ENCODE measurements around the gene ACSL3. TPM values are rescaled to one million over a fixed set of nuclear protein-coding genes. Genes with fewer than 3 reads are reported as not detected.
"Not testable (repeated sequence)": the region's sequence is repeated elsewhere in the genome, so short reads cannot be mapped to it uniquely, and the experiment has no call there.

ACSL3 gene
- total RNA-seq, 8 experiments from 2014 or later = 55.0 to 253 (median 94.8) TPM

- Histone ChIP-seq H3K4me3 (no peak overlapping the region), H3K4me1 (replicated peaks in 1 of 2) (peaks cover 14 to 18% of the 10 kb centered on the region in 2 donors), H3K27ac (peak overlapping the region in 1 of 2 donors; percentile 45)
- WGBS, 10 experiments = 84 to 100% (median 90%) methylated on average over 2 to 3 of the region's 3 CpGs; no CpG with 5 or more reads in 5 of the 10 experiments
- no peak for ATAC-seq (replicated peaks in 6 of 8)
- in situ Hi-C loops (cut with MboI; ENCODE audit: low pct_unique_long_range_greater_than_20kb in 2 of 9, low sequenced_read_pairs in 9 of 9, unreplicated experiment in 9 of 9) = loop anchor here in 1 of 9 experiments (25.0 kb wide), 1 partner anchor 804 kb away; no protein-coding TSS in a partner anchor
Observed at GRCh38 chr2:222982909-222983265, 122.1 kb downstream of the ACSL3 start.

DNA sequence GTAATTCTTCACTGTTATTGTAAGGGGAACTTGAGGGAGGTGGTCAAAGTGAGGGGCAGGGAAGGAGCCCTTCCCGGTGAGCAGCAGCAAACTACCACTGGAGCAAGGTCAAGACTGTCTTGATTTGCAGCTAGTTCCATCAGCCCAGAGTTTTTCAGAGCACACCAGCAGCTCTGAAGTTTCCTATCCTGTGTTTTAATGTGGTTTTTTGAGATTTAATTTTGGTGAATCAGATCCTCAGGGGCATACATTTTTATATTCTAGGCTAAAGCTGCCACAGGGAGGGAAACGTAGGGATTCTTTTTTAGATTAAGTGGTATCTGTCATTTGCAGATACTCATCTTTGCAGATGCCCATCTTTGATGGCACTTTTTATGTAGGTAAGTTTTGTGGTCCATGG lies 124.1 kb downstream of the ACSL3 start:
- peaks cover 14 to 18% of the 10 kb centered on the region in 2 donors for H3K4me1 ChIP-seq (replicated peaks in 1 of 2)
- no peak overlapping the region for H3K4me3 ChIP-seq
- ATAC-seq (replicated peaks in 6 of 8) = no peak
- in situ Hi-C loops (cut with MboI; ENCODE audit: low pct_unique_long_range_greater_than_20kb in 2 of 9, low sequenced_read_pairs in 9 of 9, unreplicated experiment in 9 of 9) = loop anchor here in 1 of 9 experiments (25.0 kb wide), 1 partner anchor 802 kb away; no protein-coding TSS in a partner anchor
- H3K27ac ChIP-seq = no peak overlapping the region
- WGBS, 10 experiments = 64 to 100% (median 78%) methylated on average over 1 to 2 of the region's 2 CpGs; no CpG with 5 or more reads in 3 of the 10 experiments

DNA sequence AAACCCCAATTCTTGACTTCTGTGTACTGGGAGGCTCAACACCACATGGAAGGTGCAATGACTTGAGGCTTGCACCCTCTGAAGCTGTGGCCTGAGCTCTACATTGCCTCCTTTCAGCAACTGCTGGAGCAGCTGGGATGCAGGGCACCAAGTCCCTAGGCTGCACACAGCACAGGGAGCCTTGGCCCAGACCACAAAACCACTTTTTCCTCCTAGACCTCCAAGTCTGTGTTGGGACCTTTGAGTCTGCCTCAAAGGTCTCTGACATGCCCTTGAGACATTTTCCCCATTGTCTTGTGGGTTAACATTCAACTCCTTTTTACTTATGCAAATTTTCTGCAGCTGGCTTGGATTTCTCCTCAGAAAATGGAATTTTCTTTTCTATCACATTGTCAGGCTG lies 128.6 kb downstream of the ACSL3 start:
- no peak for ATAC-seq (replicated peaks in 6 of 8)
- in situ Hi-C loops (cut with MboI; ENCODE audit: low pct_unique_long_range_greater_than_20kb in 2 of 9, low sequenced_read_pairs in 9 of 9, unreplicated experiment in 9 of 9) = loop anchor here in 1 of 9 experiments (25.0 kb wide), 1 partner anchor 798 kb away; no protein-coding TSS in a partner anchor

DNA sequence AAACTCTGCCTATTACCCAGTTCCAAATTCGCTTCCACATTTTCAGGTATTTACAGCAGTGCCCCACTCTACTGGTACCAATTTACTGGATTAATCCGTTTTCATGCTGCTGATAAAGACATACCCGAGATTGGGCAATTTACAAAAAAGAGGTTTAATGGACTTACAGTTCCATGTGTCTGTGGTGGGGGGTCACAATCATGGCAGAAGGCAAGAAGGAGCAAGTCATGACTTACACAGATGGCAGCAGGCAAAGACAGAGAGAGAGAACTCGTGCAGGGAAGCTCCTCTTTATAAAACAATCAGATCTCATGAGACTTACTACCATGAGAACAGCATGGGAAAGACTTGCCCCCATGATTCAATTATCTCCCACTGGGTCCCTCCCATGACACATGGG lies 129.4 kb downstream of the ACSL3 start:
- in situ Hi-C loops (cut with MboI; ENCODE audit: low pct_unique_long_range_greater_than_20kb in 2 of 9, low sequenced_read_pairs in 9 of 9, unreplicated experiment in 9 of 9) = loop anchor here in 1 of 9 experiments (25.0 kb wide), 1 partner anchor 797 kb away; no protein-coding TSS in a partner anchor
- not testable (repeated sequence) for H3K4me3 ChIP-seq; ATAC-seq (replicated peaks in 6 of 8); H3K27ac ChIP-seq
- H3K4me1 ChIP-seq (replicated peaks in 1 of 2) = peaks cover 11 to 17% of the 10 kb centered on the region in 2 donors
- 53 to 92% (median 75%) methylated on average over 1 to 4 of the region's 4 CpGs; no CpG with 5 or more reads in 1 of the 10 experiments for WGBS, 10 experiments

More for the DNA sequence above, 128.6 kb downstream of the ACSL3 start:
- no peak overlapping the region for H3K4me3 ChIP-seq
- peaks cover 7 to 9% of the 10 kb centered on the region in 2 donors for H3K4me1 ChIP-seq (replicated peaks in 1 of 2)
- no peak overlapping the region for H3K27ac ChIP-seq

DNA sequence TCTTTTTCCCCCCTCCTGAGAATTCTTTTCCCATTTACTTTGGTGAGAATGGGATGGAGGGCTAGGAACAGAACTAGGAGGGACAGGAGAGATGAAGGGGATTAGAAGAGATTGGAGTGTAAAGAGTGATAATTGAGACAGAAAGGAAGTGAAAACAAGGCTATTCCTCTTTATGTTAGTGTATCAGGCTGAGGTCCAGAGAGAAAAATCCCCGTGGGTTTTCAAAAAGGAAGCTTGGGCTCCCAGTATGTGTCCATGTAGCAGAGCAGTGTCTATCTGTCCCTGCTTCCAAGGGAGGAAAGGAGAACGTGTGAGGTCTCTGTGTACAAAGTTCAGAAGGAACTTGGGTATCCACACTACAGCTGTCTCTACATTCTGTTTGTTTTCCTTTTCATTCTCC lies 131.3 kb downstream of the ACSL3 start:
- in situ Hi-C loops (cut with MboI; ENCODE audit: low pct_unique_long_range_greater_than_20kb in 2 of 9, low sequenced_read_pairs in 9 of 9, unreplicated experiment in 9 of 9) = loop anchor here in 1 of 9 experiments (25.0 kb wide), 1 partner anchor 795 kb away; no protein-coding TSS in a partner anchor
- WGBS, 10 experiments = 0 to 86% (median 55%) methylated on average over 1 to 2 of the region's 2 CpGs; no CpG with 5 or more reads in 2 of the 10 experiments
- ATAC-seq (replicated peaks in 6 of 8) = no peak
- Histone ChIP-seq H3K4me1 (replicated peaks in 1 of 2) (peaks cover 11 to 17% of the 10 kb centered on the region in 2 donors), H3K4me3 (no peak overlapping the region), H3K27ac (no peak overlapping the region)

Other genes starting within 250 kb of the ACSL3 start
- 10 to 100 TPM; 25.9 to 41.0 (median 32.7) TPM for gene FARSB, start 204.9 kb upstream of the ACSL3 start, total RNA-seq
- not detected for gene MOGAT1, start 189.4 kb upstream of the ACSL3 start, total RNA-seq
- gene KCNE4, start 191.2 kb downstream of the ACSL3 start, total RNA-seq = 10 to 100 TPM in 3 of 8 experiments, 1 to 10 TPM in 2, under 1 TPM in 3; 0.21 to 22.7 (median 1.2) TPM